ENCODE measurements around the gene FAM43B.

Gene FAM43B

GRCh38 chr1:20552728-20553445 lies 514 bp downstream of the FAM43B start:
- no peak for DNase-seq

DNA sequence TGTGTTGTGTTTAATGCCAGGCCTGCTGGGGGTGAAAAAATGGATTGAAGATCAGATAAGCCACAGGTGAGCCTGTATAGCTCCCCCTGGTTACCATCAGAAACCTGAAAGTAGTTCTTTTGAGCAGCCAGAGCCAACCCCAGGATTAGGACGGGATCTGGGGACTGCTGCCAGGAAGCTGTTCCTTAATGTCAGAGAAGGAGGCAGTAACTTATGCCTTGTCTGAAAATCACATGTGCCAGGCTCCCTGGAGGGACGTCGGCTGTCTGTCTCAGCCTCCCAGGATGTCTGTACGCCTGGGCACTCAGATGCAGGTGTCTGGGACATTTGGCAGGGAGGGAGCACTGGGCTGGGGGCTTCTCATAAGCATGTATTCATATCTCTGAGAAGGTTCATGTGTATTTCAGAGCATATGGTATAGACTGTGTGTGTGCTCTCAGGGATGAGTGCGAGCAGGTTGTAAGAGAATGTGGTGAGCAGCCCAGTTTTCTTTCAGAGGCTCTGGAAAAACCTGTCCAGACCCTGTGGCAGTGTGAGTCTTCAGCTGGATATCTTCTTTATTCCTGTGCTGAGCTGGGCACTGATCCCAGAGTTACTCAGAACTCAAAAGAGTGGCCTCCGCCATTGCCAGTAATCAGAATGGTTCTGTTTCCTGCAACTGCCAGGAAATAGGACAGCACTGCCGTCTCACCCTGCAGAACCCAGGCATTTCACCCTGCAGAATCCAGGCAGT lies 2.8 kb downstream of the FAM43B start:
- DNase-seq = no peak

GRCh38 chr1:20555758-20556120 lies 3.4 kb downstream of the FAM43B start:
- peak; percentile 35 for DNase-seq

DNA sequence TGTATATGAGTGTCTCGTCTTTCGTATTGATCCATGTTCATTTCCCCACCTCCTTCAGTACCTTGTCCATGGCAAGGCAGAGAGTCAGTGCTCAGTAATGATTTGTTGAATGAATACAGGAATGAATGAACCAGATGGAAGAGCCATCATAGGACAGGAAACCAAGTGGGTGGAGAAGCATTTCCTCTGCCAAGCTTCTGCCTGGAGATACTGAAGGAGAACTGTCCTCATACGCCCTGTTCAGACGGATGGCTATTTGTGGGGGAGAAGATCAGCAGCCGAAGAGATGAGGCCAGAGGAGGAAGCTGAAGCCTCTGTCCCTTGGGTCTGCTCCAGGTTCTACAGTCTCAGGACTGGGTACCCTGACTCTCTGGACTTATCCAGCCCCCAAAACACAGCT lies 5.8 kb downstream of the FAM43B start:
- DNase-seq = no peak

DNA sequence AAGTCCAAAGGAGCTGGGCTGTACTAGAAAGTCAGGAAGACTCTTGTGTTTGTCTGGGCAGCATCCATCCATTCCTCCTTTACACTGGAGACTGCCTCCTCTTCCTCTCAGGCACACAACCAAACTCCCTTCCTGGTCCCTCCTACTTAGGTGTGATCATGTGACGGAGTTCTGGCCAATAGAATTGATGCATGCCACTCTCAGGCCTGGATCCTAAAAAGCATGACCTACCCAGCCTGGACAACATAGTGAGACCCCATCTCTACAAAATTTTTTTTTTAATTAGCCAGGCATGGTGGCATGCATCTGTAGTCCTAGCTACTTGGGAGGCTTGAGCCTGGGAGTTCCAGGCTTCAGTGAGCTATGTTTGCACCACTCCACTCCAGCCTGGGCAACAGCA lies 8.6 kb downstream of the FAM43B start:
- DNase-seq = no peak

GRCh38 chr1:20565234-20565633 lies 12.9 kb downstream of the FAM43B start:
- DNase-seq = no peak

DNA sequence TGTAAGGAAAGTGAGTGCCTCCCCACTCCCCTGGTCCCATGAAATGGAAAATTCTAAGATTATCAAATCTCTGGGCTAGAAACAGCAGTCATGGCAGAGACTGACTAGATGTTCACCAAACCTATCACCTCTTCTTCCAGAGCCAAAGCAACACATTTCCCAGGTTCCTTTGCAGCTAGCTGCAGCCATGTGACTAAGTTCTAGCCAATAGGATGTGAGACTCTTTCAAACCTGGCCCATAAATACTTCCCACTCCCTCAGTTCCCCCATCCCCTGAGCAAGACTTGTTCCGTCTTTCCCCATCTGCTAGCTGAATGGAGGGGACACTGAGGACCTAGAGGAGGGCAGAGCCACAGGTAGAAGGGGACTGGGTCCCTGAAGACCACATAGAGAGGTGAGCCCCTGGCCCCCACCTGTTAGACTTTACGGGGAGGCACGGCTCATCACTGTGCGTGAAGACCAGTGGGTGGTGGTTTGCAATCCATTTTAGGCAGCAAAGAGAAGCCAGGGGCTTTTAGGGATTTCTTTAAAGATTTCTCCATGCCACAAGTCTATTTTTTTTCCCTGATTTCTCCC lies 17.2 kb downstream of the FAM43B start:
- no peak for DNase-seq

DNA sequence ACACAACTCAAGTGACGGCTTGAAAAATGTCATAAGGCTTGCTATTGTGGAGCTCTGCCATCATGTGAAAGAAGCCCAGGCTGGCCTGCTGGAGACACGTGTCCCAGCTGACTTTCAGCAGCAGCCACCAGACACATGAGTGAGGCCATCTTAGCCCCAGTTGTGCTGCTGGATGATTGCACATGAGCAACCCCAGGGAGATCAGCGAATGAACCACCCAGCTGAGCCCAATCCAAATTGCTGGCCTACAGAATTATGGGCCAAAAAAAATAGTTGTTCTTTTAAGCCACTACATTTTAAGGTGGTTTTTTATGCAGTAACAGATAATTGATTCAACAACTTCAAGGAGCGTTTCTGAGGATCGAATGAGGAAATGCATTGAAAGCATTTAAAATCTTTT lies 19.1 kb downstream of the FAM43B start:
- no peak for DNase-seq

DNA sequence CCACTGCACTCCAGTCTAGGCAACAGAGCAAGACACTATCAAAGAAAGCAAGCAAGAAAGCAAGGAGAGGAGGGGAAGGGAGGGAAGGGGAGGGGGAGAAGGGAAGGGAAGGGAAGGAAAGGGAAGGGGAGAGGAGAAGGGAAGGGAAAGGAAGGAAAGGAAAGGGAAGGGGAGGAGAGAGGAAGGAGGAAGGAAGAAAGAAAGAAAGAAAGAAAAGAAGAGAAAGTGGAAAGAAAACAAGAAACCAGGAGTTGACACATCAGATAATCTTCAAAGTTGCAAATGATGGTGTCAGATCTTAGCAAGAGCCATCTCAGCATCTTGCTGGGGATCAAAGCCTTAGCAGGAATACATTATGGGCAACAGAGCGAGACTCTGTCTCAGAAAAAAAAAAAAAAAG lies 21.6 kb downstream of the FAM43B start:
- DNase-seq = no peak

GRCh38 chr1:20574686-20575540 lies 22.5 kb downstream of the FAM43B start:
- DNase-seq = peak; percentile 81

- DNase-seq = no peak
These were observed 23.4 kb downstream of the FAM43B start for GRCh38 chr1:20575541-20576336.

- DNase-seq = no peak
These were observed 25.7 kb downstream of the FAM43B start for GRCh38 chr1:20578062-20578461.

DNA sequence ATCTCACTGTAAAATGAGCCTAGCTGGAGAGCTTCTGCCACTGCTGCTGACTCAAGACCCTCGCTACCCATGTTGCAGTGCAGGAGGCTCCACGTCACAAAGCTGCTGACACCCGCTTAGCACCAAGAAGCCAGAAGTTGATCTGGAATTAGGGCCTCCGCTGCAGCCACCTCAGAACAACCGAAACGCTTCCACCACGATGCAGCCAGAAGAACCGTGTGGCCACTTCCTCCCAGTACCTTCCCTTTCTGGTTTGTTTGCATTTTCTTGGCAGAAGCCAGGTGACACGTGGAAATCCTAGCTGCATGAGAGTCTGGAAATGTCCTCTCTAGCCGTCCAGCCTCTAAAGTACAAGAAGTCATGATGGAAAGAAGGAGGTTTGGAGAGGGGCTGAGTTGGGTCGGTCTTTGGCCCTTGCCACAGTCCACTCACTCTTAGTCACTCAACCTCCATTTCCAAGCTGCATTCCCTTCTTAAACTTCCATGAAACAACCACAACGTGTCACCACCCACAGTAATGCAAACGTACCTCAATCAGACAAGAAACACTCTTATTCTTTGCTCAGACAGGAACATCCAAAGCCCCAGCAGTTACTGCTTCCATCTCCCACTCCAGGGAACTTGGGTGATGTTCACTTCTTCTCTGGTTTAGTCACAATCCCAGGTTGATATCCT lies 26.5 kb downstream of the FAM43B start:
- peak; percentile 47 for DNase-seq

DNA sequence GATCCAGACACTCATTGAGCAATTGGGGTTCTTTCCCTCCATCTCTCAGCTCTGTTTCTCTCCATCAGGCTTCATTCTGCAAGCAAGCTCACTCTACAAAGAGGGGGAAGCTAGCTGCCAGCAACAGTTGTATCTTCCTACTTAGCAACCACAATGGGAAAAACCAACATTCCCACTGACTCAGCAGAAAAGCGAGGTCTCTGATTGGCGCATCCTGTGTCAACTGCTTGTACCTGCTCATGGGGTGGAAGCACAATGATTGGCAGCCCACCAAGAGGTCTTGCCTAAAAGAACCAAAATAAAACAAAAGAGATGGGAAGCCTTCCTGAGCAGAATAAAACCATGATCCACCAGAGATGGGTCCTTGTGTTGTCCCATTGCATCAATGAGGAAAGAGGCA lies 32.5 kb downstream of the FAM43B start:
- no peak for DNase-seq

DNA sequence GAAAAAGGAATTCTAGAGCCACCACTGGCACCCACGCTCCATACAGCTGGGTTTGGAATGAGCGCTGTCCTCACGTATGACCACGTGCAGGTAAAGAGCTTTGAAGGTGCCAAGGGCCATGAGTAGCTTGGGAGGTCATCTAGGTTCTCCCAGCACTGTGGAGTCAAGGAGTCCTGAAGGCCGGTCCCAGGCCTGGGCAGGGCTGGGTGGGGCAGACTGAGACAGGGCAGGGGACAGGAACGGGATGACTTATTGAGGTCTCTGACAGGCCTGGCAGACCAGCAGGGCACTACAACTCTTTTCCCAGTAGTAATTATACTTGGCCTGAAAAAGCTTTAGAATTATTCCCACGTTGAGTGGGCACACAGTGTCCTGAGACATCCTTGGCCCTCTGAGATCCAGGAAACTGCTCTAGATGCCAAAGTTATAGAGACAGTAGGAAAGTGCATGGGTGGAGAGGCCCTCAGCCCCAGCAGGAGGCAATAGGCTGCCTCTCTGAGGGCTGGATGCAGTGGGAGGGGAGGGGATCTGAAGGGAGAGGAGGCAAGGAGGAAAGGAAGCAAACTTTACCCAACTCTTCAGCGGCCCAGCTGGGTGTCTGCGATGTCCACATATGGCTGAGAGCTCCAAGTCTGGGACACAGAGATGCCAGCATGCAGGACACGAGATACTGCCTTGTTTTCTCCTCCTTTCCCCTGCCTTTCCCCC lies 34.7 kb downstream of the FAM43B start:
- no peak for DNase-seq

- peak; percentile 11 for DNase-seq
These were observed 35.3 kb downstream of the FAM43B start for GRCh38 chr1:20587661-20588053.

DNA sequence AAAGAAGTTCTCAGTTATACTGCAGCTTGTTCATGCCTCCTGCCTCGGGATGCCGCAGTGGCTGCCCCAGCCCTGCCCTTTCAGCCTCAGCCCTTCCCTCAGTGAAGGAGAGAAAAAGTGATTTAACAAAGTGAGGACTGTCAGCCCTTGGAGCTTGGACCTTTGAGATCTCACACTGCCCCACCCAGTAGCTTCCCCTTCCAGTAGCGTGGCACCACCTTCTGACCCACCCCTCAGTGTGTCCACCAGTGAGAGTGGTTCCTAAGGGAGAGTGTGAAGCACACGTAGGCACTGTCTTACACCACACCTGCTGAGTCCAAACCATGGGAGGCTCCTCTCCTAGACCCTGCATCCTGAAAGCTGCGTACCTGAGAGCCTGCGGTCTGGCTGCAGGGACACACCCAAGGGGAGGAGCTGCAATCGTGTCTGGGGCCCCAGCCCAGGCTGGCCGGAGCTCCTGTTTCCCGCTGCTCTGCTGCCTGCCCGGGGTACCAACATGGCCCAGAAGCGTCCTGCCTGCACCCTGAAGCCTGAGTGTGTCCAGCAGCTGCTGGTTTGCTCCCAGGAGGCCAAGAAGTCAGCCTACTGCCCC lies 36.4 kb downstream of the FAM43B start, which contains the start of gene CDA:
TSS of gene CDA (plus strand) at position 464 of the 592 bp plus-strand sequence. CDS start at position 497, 33 bp downstream.
- no peak for DNase-seq

GRCh38 chr1:20589331-20590278 lies 37.2 kb downstream of the FAM43B start:
- peak; percentile 45 for DNase-seq

DNA sequence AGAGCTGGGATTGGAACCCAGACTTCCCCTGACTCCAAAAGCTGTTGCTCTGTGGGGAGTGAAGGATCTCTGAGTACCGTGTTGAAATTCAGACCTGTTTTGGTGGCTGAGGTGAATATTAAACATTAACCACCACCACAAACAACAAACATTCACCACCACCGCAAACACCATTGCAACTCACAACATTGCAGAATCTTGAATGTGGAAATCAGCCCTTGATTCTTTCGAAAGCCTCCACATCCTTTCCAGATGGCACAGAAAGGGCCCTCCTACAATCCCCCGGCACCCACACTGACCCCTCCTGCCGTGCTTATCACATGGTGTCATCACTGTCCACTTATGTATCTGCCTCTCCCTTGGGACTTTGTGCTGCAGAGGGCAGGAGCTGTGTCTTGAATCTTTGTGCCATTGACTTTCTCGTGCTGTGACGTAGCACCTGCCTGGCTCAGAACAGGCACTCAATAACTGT lies 38.0 kb downstream of the FAM43B start:
- peak; percentile 96 for DNase-seq
